GM10266 (cell line): ENCODE data around the gene TGFB2.

Source experiments
- DNase-seq: peaks from one replicate; pipeline ENCODE4 v3.0.0; 2012; ENCODE audit errors: extremely low spot score
- CTCF ChIP-seq: IDR thresholded peaks from 2 replicates; pipeline ENCODE4 v1.5.1; 2012; ENCODE audit warnings: mild to moderate bottlenecking, low read depth; ENCODE audit not compliant: control insufficient read depth, insufficient read depth; ENCODE audit errors: missing control alignments

TGFB2 gene

GRCh38 chr1:218436346-218436745 is 91.2 kb downstream of the TGFB2 start:
- no peak for DNase-seq
- TF ChIP-seq CTCF = no peak

- no peak for DNase-seq
- TF ChIP-seq CTCF = no peak
These were observed 91.9 kb downstream of the TGFB2 start for GRCh38 chr1:218436997-218437396.

DNA sequence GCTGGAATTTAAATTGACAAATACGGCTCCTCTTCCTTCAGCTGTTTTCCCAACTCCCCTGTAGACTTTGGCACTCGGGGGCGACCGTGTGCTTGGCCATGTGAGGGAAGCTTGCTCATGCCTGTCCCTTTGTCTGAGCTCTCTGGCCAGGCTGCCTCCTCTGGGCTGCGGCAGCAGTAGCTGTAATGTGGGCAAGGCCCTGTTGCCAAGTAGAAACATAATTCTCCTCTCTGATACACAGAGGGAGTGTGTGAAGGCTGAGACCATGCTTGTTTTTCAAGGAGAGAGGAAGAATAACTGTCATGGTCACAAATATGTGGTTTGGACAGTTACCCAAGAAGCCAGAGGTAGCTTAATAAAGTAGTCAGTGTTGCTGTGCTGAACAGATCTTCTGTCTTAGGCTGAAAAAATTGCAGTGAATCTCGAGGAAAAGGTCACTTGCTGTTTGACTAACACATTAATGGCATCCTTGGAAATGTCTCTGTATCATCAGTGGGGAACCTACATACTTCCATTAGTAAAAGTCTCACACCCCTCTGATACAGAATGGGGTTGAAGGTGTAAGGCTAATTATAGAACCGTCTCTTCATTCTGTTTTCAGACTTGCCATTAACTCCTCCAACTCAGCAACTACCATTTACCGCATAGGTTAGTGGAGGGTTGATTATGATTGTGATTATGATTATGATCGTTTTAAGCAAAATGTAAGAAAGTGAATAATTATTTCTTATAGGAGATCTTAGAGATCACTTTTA is 94.6 kb downstream of the TGFB2 start:
- no peak for DNase-seq
- no peak for TF ChIP-seq CTCF

- no peak for TF ChIP-seq CTCF
- DNase-seq = no peak
These were observed 98.1 kb downstream of the TGFB2 start for GRCh38 chr1:218443255-218443654.

GRCh38 chr1:218444173-218444572 is 99.0 kb downstream of the TGFB2 start:
- no peak for TF ChIP-seq CTCF
- DNase-seq = no peak

- no peak for TF ChIP-seq CTCF
- no peak for DNase-seq
These were observed 99.5 kb downstream of the TGFB2 start for GRCh38 chr1:218444588-218444987.

GRCh38 chr1:218447010-218447689 is 102.0 kb downstream of the TGFB2 start:
- no peak for TF ChIP-seq CTCF
- DNase-seq = no peak
